GM18907 (cell line): ENCODE measurements around the gene REEP6.

ENCODE experiments used
- ATAC-seq: cut with Tn5 transposase; IDR thresholded peaks from one replicate; pipeline ENCODE4 v1.9.1; 2021; ENCODE audit warnings: mild to moderate bottlenecking, moderate library complexity; ENCODE audit not compliant: unreplicated experiment

The REEP6 gene

GRCh38 chr19:1491114-1491848 lies at the start of gene REEP6:
Gene REEP6 (plus strand): TSS chr19:1491181. CDS start chr19:1491270, 89 bp downstream.
- no peak for ATAC-seq

GRCh38 chr19:1441677-1442438 lies 49.1 kb upstream of the REEP6 start:
- ATAC-seq: no peak

GRCh38 chr19:1445185-1445931 lies 45.6 kb upstream of the REEP6 start:
- ATAC-seq: peak; percentile 73

GRCh38 chr19:1445932-1446712 lies 44.9 kb upstream of the REEP6 start:
- no peak for ATAC-seq

- ATAC-seq: no peak
These were observed 44.1 kb upstream of the REEP6 start for GRCh38 chr19:1446713-1447481.

GRCh38 chr19:1447504-1447903 lies 43.5 kb upstream of the REEP6 start:
- no peak for ATAC-seq

- ATAC-seq: no peak
These were observed 43.0 kb upstream of the REEP6 start for GRCh38 chr19:1447944-1448343.

- ATAC-seq: no peak
These were observed 41.2 kb upstream of the REEP6 start, which contains the start of gene APC2 for GRCh38 chr19:1449467-1450442. Gene APC2 (plus strand): TSS chr19:1450121. CDS start chr19:1453002, 2,881 bp downstream.

GRCh38 chr19:1450735-1451731 lies 39.9 kb upstream of the REEP6 start:
- no peak for ATAC-seq

- ATAC-seq: no peak
These were observed 38.8 kb upstream of the REEP6 start for GRCh38 chr19:1451916-1452801.

- no peak for ATAC-seq
These were observed 38.0 kb upstream of the REEP6 start for GRCh38 chr19:1452802-1453524.

- no peak for ATAC-seq
These were observed 37.2 kb upstream of the REEP6 start for GRCh38 chr19:1453525-1454364.

- no peak for ATAC-seq
These were observed 36.0 kb upstream of the REEP6 start for GRCh38 chr19:1455002-1455335.

- no peak for ATAC-seq
These were observed 35.5 kb upstream of the REEP6 start for GRCh38 chr19:1455336-1456120.
